ENCODE data around the gene FRG1. TPM values are rescaled to one million over a fixed set of nuclear protein-coding genes. Genes with fewer than 3 reads are reported as not detected.
"Not testable (repeated sequence)": the region's sequence is repeated elsewhere in the genome, so short reads cannot be mapped to it uniquely, and the experiment has no call there.

The FRG1 gene
- total and polyA plus RNA-seq, 2 donors (not counting 3 experiments of a cell fraction or from before 2014, with no cell fraction given) = 7.5 to 36.1 TPM

DNA sequence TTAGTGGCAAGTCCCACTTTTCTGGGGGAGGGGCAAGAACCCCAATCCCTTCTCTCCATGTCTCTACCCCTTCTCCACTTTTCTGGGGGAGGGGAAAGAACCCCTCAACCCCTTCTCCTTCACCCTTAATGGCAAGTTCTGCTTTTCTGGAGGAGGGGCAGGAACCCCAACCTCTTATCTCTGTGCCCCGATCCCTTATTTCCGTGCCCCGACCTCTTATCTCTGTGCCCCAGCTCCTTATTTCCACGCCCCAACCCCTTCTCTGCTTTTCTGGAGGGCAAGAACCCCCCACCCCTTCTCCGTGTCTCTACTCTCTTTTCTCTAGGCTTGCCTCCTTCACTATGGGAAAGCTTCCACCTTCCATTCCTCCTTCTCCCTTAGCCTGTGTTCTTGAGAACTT lies 13.9 kb upstream of the FRG1 start:
- H3K4me1 ChIP-seq (ENCODE audit: control insufficient read depth, extremely low read depth, insufficient read depth, low read length); H3K4me3 ChIP-seq (replicated peaks in 1 of 3; ENCODE audit: insufficient read depth in 1 of 3, low read depth in 1 of 3, low read length in 3 of 3); H3K9me3 ChIP-seq (replicated peaks; ENCODE audit: control insufficient read depth, insufficient read depth, low read length); H4K20me1 ChIP-seq (replicated peaks; ENCODE audit: control insufficient read depth, extremely low read depth, insufficient read depth, low read length); H3K27ac ChIP-seq (ENCODE audit: insufficient read depth, low read depth, low read length); H3K36me3 ChIP-seq (ENCODE audit: control insufficient read depth in 2 of 2, extremely low read depth in 1 of 2, insufficient read depth in 2 of 2, low read length in 2 of 2); DNase-seq (ENCODE audit: low read depth, low spot score); intact Hi-C loops (cut with micrococcal nuclease); POLR2A ChIA-PET; dilution Hi-C loops (cut with MboI; ENCODE audit: extremely low pct_ligation_motif_present, low sequenced_read_pairs); H3K27me3 ChIP-seq (ENCODE audit: control insufficient read depth in 2 of 2, insufficient read depth in 2 of 2, low read length in 2 of 2); BruUV-seq (replicated peaks); H3K79me2 ChIP-seq (ENCODE audit: control insufficient read depth, insufficient read depth, low read length); FAIRE-seq; H2AFZ ChIP-seq (ENCODE audit: low read depth, low read length); H3K9me1 ChIP-seq (replicated peaks; ENCODE audit: control insufficient read depth, extremely low read depth, insufficient read depth, low read length); CTCF ChIA-PET; H3K9ac ChIP-seq (replicated peaks; ENCODE audit: extremely low read depth, insufficient read depth, low read length); H3K4me2 ChIP-seq (ENCODE audit: insufficient read depth, low read length): not testable (repeated sequence)

DNA sequence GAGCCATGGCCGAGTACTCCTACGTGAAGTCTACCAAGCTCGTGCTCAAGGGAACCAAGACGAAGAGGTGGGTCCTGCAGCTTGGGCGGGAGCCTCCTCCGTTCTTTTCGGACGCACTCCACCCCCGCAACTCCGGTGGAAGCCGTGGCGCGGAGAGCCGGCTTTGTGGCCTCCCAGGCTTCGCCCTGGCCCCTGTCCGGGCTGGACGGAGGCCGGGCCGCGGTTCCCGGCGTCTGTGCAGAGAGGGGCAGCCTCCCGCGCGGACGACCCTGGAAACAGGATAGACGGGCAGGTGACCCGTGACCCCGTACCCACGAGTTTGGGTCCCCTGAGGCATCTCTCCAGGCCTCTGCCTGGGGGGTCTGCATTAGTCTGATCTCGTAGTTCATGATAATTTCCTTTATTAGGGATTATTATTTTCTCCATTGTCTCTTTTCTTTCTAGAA lies 356 bp downstream of the FRG1 start:
- Histone ChIP-seq H3K4me3 (replicated peaks in 1 of 3; ENCODE audit: insufficient read depth in 1 of 3, low read depth in 1 of 3, low read length in 3 of 3) (peak overlapping the region; percentile 91 to 98 (median 96)), H3K36me3 (ENCODE audit: control insufficient read depth in 2 of 2, extremely low read depth in 1 of 2, insufficient read depth in 2 of 2, low read length in 2 of 2) (no peaks in the 10 kb centered on the region), H3K9ac (replicated peaks; ENCODE audit: extremely low read depth, insufficient read depth, low read length) (peak overlapping the region; percentile 88), H3K4me1 (ENCODE audit: control insufficient read depth, extremely low read depth, insufficient read depth, low read length) (peaks cover 9% of the 10 kb centered on the region), H3K9me3 (replicated peaks; ENCODE audit: control insufficient read depth, insufficient read depth, low read length) (no peaks in the 10 kb centered on the region), H2AFZ (ENCODE audit: low read depth, low read length) (peak overlapping the region; percentile 97), H4K20me1 (replicated peaks; ENCODE audit: control insufficient read depth, extremely low read depth, insufficient read depth, low read length) (no peaks in the 10 kb centered on the region), H3K9me1 (replicated peaks; ENCODE audit: control insufficient read depth, extremely low read depth, insufficient read depth, low read length) (no peaks in the 10 kb centered on the region), H3K79me2 (ENCODE audit: control insufficient read depth, insufficient read depth, low read length) (peaks cover 25% of the 10 kb centered on the region), H3K4me2 (ENCODE audit: insufficient read depth, low read length) (peak overlapping the region; percentile 89), H3K27me3 (ENCODE audit: control insufficient read depth in 2 of 2, insufficient read depth in 2 of 2, low read length in 2 of 2) (no peaks in the 10 kb centered on the region), H3K27ac (ENCODE audit: insufficient read depth, low read depth, low read length) (peak overlapping the region; percentile 50)
- no peak for TF ChIP-seq JUN (IDR thresholded peaks at IDR 0.05; ENCODE audit: borderline replicate concordance, insufficient read depth, insufficient read length, low read depth)
- TF ChIP-seq FOS (IDR thresholded peaks at IDR 0.05; ENCODE audit: borderline replicate concordance, insufficient read depth, low read length) = no peak
- TF ChIP-seq CTCF (IDR thresholded peaks at IDR 0.05; ENCODE audit: extremely low read depth in 1 of 2, insufficient read depth in 1 of 2, low read depth in 1 of 2, low read length in 2 of 2) = no peak
- no peak for TF ChIP-seq MAX (IDR thresholded peaks at IDR 0.05; ENCODE audit: insufficient read depth, insufficient read length)
- no peak for TF ChIP-seq EZH2 (IDR thresholded peaks at IDR 0.05; ENCODE audit: borderline replicate concordance, low read depth, low read length, severe bottlenecking)
- TF ChIP-seq POLR2A (IDR thresholded peaks at IDR 0.05; ENCODE audit: low read depth, low read length) = no peak
- no peak for TF ChIP-seq GATA2 (IDR thresholded peaks at IDR 0.05; ENCODE audit: insufficient read depth, insufficient read length, low read depth, low read length)
- POLR2A ChIA-PET = no interaction called here
- CTCF ChIA-PET = interaction anchor here (1.0 kb wide), 1 partner anchor 37 kb away, joined by 4 read pairs; no protein-coding TSS in a partner anchor
- intact Hi-C loops (cut with micrococcal nuclease) = no loop called here
- dilution Hi-C loops (cut with MboI; ENCODE audit: extremely low pct_ligation_motif_present, low sequenced_read_pairs) = no loop called here
- DNase-seq (ENCODE audit: low read depth, low spot score) = no peak
- no peak for FAIRE-seq
- BruUV-seq (replicated peaks) = TSS peak; percentile 62

DNA sequence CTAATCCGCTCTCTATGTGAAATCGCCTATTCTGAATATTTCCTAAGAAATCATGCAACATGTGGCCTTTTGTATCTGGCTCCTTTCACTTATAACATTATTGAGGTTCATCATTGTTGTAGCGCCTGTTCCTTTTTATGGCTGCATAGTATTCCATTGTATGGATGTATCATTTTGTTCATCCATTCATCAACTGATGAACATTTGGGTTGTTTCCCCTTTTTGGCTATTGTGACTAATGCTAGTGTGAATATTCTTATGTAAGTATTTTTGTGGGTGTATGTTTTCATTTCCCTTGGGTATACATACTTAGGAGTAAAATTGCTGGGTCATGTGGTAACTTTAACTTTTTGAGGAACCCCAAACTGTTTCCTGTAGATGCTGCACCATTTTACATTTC lies 1.7 kb downstream of the FRG1 start:
- POLR2A ChIA-PET; H3K27me3 ChIP-seq (ENCODE audit: control insufficient read depth in 2 of 2, insufficient read depth in 2 of 2, low read length in 2 of 2); H3K9ac ChIP-seq (replicated peaks; ENCODE audit: extremely low read depth, insufficient read depth, low read length); H2AFZ ChIP-seq (ENCODE audit: low read depth, low read length); H3K4me2 ChIP-seq (ENCODE audit: insufficient read depth, low read length); H3K9me1 ChIP-seq (replicated peaks; ENCODE audit: control insufficient read depth, extremely low read depth, insufficient read depth, low read length); CTCF ChIA-PET; H3K36me3 ChIP-seq (ENCODE audit: control insufficient read depth in 2 of 2, extremely low read depth in 1 of 2, insufficient read depth in 2 of 2, low read length in 2 of 2); H3K9me3 ChIP-seq (replicated peaks; ENCODE audit: control insufficient read depth, insufficient read depth, low read length); H3K4me1 ChIP-seq (ENCODE audit: control insufficient read depth, extremely low read depth, insufficient read depth, low read length); FAIRE-seq; H3K4me3 ChIP-seq (replicated peaks in 1 of 3; ENCODE audit: insufficient read depth in 1 of 3, low read depth in 1 of 3, low read length in 3 of 3); H3K27ac ChIP-seq (ENCODE audit: insufficient read depth, low read depth, low read length); DNase-seq (ENCODE audit: low read depth, low spot score); intact Hi-C loops (cut with micrococcal nuclease); dilution Hi-C loops (cut with MboI; ENCODE audit: extremely low pct_ligation_motif_present, low sequenced_read_pairs); BruUV-seq (replicated peaks); H4K20me1 ChIP-seq (replicated peaks; ENCODE audit: control insufficient read depth, extremely low read depth, insufficient read depth, low read length): not testable (repeated sequence)
- H3K79me2 ChIP-seq (ENCODE audit: control insufficient read depth, insufficient read depth, low read length) = peaks cover 26% of the 10 kb centered on the region

All from endothelial cell of umbilical vein (primary cell).